HG03521 (cell line): ENCODE measurements around the gene TNNT3.

Experiments
- ATAC-seq: cut with Tn5 transposase; IDR thresholded peaks from one replicate; pipeline ENCODE4 v1.9.1; 2021; ENCODE audit warnings: mild to moderate bottlenecking, moderate library complexity; ENCODE audit not compliant: unreplicated experiment

The TNNT3 gene

DNA sequence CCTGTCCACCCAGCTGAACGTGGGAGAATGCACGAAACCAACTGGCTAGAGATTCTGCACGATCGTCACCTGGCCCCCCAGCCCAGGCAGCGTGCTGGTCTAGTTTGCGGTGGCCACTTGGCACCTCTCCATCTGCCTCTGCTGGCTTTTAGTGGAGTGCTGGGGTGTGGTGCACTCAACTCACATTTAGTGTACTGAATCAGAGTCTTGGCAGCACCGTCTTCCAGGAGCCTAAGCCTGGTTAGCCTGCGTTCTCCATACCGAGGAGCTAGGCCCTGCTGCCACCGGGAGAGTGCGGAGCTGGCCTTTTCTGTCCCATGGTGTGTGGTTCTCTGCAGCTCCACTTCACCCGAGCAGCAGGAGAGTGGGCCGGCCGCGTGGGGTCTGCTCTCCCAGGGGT is 30.4 kb downstream of the TNNT3 start:
- no peak for ATAC-seq

DNA sequence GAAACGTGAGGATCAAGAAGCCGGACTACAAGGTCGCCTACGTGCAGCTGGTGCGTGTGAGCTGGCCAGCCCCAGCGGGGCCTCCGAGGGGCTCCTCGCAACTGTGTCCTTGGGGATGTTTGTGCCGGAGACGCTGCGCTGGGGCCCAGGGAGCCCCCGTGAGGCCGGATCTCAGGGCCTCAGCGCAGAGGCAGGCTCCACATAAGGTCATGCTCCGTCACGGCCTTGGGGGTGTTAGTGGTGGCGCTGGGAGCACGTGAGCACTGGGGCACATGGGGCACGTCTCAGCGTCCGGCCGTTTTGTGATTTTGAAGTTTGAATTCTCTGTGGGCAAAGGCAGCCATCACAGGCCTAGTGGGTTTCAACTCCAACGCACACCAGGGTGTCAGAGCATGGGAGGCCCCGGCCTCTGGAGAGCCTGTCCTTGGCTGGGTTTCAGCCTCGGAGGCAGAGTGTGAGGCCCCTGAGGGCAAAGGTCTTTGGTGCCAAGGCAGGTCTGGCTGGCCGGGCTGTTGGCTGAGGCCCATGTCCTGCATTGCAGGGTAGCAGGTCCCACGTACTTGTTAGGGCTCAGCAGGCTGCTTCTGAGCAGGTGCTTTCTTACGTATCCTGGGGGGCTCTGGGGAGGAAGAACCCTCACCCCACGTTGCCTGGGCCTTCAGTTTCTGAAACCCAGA is 33.4 kb downstream of the TNNT3 start:
- no peak for ATAC-seq

DNA sequence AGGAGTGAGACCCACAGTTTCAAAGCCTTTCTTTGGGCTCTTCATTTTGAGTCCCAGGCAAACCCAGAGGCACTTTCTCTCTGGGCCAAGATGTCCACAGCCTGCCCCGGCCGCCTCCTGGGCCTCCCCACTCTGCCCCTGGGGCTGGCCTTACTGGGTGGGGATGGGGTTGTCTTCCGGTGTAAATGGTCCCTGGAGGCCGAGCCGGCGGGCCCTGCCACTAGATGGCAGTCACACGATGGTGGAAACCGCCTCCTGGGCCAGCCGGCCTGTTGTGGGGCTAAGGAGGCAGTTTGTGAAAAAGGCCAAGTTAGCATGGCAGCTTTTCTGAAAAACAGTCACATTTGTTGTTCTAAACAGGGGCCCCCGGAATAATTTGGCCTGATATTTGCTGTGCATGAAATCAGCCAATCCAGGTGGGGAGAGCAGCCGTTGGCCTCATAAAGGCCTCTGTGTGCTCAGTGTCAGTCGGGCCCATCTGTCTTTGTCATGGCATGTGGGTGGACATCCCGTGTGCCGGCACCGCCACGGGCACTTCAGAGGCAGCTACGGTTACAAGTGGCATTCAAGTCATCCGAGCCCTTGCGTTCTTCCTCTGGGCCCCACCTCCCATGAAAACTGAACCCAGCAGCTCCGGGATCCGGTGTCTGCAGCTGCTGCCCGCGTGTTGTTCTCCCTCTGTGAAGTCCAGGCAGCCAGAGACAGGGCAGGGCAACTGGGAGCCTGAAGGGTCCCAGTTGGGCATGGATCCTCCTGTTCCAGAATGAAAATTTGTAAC is 34.2 kb downstream of the TNNT3 start:
- ATAC-seq, result no peak

DNA sequence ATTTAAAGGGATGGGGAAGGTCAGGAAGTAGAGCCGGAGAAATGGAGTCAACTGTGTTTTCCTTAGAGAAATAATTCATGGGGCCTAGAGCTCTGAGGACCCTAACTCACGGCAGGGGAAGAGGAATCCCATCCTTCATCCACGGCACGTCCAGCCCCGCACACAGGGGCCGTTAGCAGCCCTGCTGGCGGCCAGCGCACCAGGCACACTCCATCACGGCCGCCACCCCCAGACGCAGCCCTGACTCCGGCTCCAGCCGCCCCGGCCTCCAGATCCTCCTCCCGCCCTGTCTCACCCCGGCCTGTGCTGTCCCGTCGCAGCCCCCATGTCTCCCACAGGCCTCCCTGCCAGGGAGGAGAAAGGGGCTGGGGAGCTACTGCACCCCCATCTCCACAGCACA is 38.9 kb downstream of the TNNT3 start:
- no peak for ATAC-seq

DNA sequence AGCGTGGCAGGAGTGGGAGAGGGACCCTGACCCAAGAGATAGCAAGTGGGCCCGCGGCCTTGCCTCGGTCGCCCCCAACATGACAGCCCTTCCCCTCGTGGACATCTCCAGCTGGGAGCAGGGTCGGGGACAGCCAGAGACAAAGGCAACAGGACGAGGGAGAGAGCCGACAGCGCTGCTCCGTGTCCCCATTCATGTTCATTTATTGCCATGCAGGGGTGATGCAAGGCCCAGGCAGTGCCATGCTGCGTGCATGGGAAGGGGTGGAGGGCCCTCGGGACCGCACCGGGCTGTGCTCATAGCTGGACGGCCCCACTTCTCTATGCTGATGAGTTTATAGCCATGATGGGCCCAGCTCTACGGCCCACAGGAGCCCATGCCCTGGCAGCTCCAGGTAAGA is 40.3 kb downstream of the TNNT3 start:
- no peak for ATAC-seq

- no peak for ATAC-seq
These were observed 44.4 kb downstream of the TNNT3 start for GRCh38 chr11:1963864-1964263.

- no peak for ATAC-seq
These were observed 44.8 kb downstream of the TNNT3 start for GRCh38 chr11:1964348-1964747.

DNA sequence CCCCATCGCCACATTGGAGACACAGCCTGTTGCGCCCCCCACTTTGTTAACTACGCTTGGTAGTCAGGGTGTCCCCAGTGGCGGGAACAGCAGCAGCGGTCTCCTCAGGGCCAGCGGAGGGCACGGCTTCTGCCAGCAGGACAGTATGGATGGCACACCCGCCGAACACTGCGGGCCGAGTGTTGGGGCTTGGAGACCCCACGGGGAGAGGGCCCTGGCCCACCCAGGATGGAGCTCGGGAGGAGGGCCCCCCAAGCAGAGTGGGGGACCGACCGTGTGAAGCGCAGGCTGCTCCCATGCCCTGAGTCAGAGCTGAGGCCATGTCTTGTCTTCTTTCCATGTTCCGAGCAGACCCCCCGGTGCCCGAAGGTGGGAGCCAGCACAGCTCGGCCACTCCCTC is 45.5 kb downstream of the TNNT3 start:
- no peak for ATAC-seq

DNA sequence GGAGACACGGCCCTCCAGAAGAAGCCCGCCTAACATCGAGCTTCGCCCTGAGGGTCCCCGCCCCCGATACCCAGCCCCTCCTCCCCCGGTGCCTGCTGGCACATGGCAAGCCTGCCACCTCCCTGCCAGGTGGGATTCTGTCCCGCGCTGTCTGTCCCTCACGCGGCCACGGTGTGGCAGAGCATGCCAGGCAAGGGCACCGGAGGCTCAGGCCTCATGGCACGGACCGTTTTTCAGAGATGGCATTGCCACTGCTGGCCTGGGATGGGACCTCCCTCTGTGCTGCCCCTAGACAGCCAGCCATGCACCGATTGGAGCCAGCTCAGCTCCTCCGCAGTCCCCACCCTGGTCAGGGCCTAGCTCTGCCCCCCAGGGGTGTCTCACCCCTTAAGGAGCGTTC is 47.0 kb downstream of the TNNT3 start:
- no peak for ATAC-seq

DNA sequence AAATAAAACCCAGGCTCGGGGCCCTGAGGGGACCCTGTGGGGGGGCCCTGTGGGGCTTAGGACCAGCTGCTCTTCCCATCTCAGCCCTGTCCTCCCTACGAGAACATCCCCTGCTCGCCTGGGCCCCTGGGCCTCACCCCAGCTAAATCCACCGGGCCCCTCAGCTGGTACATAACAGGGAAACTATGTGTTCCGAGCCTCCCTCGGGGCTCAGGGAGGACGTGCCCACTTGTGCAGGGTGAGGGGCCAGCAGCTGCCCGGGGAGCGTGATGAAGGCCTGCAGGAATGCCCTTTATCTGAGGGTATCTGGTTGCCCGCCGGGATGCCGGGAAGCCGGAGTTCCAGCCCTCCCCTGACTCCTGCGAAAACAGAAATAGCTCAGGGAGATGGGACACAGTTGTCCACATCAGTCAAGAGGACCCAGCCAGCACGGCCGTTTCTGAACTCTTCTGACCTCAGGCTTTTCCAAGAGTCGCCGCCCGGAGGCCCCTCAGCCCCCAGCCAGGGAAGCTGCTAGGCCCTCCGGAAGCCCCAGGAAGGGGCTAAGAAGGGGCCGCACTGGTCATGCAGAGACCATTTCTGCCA is 48.2 kb downstream of the TNNT3 start:
- no peak for ATAC-seq

DNA sequence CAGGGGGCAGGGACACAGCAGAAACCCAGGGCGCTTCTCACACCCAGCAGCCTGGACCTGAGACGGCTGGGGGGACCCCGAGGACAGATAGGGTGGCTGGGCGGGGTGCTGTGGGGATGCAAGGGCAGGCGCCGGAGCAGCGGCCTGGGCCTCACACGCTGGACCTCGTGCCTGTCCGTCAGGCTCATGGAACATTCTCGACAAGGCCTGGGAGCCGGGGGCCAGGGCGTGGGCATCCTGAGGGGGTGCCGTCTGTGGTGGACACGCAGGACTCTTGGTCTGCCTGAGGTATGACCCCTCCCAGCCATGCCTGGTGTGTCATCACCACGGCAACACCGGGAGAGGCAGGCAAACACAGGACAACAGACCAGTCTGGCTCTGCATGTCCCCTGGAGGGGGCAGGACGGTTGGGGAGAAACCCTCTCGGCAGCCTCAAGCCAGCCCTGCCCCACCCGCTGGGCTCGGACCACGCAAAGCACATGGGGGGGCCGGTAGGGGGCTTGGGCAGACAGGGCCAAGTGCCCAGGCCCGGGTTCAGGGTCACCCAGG is 49.0 kb downstream of the TNNT3 start:
- ATAC-seq, result no peak

GRCh38 chr11:1969035-1969434 is 49.5 kb downstream of the TNNT3 start:
- no peak for ATAC-seq

GRCh38 chr11:1969776-1970175 is 50.3 kb downstream of the TNNT3 start:
- ATAC-seq, result no peak

GRCh38 chr11:1970956-1971355 is 51.5 kb downstream of the TNNT3 start:
- ATAC-seq, result no peak

- no peak for ATAC-seq
These were observed 55.7 kb downstream of the TNNT3 start for GRCh38 chr11:1975185-1975584.

GRCh38 chr11:1978720-1979473 is 59.4 kb downstream of the TNNT3 start:
- ATAC-seq, result no peak

DNA sequence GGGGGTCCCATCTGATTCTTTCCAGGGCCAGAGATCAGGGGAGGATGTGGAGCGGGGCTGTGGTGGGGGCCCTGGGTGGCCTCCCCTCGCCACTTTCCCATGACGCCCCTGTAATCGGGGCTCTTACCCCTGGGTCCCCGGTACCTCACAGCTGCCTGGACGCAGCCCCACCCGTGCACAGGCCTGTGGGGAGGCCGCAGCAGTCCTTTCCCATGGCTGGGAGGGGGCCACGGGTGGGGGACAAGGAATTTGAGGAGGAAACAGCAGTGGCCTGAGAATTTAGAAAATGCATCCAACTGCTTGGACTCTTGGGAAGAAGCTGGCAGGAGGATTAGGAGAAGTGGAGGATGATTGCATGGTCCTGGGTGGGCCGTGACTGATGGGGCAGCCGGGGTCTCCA is 60.1 kb downstream of the TNNT3 start:
- no peak for ATAC-seq

DNA sequence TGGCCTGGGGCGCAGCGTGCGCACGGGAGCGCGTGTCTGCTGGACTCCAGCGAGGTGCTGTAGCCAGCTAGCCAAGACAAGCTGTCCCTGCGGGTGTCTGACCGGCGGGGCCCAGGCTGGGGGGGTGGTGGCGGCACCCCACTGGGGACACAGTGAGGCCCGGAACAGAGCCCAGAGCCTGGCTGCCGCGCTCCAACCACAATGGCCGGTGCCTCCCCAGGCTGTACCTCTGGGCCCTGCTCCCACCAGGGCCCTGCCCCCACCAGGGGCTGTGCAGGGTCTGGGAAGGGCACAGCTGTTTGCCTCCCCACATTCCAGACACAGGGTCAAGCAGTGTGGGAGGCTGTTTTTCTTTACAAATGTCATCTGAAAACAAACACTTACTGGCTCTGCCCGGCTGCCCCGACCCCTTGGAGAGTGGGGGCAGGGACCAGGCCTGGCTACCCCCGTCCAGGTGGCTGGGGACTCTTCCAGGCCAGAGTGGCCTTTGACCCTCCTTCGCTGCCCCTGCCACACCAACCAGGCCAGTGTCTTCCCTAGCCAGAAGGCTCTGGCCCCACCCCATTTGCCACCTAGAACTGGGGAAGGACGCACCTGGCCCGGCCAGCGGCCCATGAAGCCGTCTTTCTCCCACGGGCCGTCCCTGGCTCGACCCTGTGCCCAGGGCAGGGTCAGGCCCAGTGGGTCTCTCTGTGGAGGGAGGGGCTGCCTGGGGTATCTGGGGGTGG is 63.5 kb downstream of the TNNT3 start:
- ATAC-seq, result no peak

- no peak for ATAC-seq
These were observed 64.1 kb downstream of the TNNT3 start for GRCh38 chr11:1983601-1983961.

GRCh38 chr11:1987024-1987423 is 67.5 kb downstream of the TNNT3 start:
- no peak for ATAC-seq

GRCh38 chr11:1988174-1988573 is 68.7 kb downstream of the TNNT3 start:
- ATAC-seq, result no peak
